ENCODE results near the gene PKIB.

Gene PKIB

DNA sequence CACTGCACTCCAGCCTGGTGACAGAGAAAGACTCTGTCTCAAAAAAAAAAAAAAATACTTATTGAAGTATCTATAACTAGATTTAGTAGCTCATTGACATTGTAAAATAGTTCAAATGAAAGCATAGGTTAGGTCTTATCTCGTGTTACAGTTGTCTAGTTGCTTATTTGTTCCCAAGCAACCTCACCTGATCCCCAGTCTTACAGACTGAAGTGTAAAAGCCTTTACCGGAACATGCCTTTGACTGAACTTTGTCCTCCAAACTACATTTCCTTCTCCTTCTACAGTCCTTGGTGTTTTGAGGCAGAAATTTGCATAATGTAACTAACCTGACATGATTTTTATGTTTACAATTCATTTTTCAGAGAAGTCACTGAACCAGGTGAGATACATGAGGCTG, 61.0 kb downstream of the PKIB start:
- DNase-seq = no peak

DNA sequence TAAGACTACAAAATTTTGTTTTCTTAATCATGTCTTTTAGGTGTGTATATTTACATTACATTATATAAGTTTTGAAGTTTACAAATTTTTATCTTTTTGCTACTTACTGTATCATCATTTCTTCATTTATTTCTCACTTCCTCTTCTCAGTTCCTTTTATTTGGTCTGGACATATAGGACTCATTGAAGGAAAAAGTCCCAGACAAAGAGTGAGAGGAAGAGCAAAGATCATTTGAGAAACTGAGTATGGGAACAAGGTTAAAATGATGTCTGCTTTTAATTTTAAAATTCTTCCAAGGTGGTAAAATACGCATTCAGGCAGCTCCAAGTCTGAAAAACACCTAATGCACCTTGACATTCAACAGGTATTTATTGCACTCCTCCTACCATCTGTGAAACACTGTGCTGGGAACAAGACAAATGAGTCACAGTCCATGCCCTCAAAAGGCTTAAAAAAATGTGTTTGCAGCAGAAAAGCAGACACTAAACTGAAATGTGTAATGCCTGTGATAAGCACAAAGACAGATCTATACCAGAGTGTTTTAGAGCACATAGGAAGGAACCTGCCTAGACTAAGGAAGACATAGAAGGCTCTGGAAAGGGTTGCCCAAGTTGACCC, 63.2 kb downstream of the PKIB start:
- DNase-seq = no peak

DNA sequence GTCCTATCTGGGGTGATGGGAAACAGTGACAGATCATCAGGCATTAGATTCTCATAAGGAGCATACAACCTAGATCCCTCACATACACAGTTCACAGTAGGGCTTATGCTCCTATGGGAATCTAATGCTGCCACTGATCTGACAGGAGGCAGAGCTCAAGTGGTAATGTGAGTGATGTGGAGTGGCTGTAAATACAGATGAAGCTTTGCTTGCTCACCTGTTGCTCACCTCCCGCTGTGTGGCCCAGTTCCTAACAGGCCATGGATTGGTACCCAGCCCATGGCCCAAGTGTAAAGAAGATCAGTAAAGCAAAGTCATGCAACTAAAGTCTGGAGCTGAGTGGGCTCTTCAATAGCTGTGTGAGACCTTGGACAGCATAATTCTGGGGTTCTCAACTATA, 65.9 kb downstream of the PKIB start:
- no peak for DNase-seq

DNA sequence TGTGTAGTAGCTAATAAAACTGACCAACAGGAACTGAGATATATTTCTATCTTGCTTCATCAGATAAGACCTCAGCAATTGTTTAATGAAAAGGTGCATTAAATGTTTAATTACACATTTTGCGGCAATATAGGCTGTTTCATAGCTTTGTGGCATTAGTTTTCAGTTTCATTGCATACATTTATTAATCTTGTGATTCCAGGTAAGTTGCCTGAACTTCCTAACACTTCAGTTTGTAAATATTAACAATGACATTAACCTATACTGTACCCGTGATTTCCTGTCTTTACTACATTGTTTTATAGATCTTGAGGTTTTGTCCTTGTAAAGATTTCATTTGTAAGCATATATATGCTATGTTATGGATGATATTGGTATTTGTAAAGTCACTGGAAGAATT, 66.5 kb downstream of the PKIB start:
- no peak for DNase-seq

GRCh38 chr6:122677406-122677805, 67.2 kb downstream of the PKIB start:
- no peak for DNase-seq

- no peak for DNase-seq
These were observed 68.6 kb downstream of the PKIB start for GRCh38 chr6:122678841-122679240.

- no peak for DNase-seq
These were observed 71.5 kb downstream of the PKIB start for GRCh38 chr6:122681705-122682104.

DNA sequence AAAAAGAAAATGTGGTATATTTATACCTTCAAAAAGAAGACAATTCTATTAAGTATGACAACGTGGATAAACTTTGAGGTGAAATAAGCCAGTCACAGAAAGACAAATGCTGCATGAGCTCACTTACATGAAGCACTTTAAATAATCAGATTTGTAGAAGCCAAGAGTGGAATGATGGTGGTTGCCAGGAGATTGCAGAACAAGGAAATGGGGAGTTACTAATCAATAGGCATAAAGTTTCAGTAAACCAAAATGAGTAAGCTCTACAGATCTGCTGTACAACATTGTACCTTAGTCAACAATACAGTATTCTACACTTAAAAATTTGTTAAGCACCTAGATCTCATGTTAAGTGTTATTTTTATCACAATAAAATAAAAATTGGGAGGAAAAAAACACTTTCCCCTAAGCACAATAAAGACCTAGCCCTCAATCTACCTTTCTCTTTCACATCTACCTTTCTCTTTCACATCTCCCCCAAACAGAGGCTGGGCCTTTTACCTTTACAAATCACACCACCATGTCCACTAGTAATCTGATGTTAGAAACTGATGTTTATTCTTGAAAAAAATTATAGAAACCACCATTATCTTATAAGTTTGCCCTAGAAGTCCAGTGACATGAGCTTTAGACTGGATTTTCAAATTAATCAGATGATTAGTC, 73.9 kb downstream of the PKIB start:
- DNase-seq = no peak

DNA sequence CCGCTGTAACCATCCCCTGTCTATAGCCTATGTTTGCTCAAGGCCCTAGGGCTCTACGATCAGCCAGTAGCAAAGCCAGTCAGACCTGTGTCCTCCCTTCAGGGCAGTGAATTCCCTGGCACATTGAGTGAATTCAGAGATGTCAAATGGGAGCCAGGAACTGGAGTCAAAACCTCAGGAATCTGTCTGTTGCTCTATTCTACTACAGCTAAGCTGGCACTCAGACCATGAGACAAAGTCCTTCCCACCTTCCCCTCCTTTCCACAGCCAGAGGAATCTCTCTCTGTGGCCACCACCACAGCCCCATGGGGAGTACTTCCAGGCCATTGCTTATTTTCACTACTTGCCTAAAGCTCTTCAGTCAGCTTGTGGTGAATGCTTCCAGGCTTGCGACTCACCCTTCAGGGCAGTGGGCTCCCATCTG, 82.0 kb downstream of the PKIB start:
- DNase-seq = no peak

- DNase-seq = no peak
These were observed 82.8 kb downstream of the PKIB start for GRCh38 chr6:122692807-122693580.

DNA sequence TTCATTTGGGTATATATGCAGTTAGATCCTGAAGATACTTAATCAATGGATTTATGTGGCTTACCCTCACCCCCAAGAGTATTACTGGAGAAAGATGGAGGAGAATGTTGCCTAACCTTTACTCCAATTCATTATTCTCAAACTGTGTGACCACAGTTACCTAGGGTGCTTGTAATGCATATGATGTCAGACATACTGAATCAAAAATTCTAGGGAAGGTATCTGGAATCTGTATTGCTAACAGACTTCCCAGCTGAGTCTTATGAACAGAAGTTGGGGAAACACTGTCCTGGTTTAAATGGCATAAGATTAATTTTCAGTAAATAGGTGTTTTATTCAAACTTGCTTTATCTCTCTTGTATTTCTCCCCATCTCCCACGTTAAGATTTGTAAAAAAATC, 83.9 kb downstream of the PKIB start:
- no peak for DNase-seq

DNA sequence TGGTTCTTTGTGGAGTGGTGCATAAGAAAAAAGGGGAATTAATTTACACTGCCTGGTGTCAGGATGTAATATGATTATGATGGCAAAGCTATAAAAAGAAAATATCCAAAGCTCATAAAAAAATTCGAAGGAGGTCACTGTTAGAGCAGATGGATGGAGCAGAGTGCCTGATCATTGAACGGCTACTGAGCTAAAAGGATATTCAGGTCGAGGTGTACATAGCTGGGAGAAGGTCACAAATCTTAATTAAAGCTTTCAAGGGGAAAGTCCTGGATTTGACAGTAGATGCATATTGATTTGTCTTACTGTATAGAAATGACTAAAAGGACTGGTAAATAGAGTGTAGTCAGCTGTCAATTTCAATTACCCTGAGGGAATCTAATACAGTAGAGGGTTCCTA, 84.4 kb downstream of the PKIB start:
- no peak for DNase-seq

GRCh38 chr6:122695188-122695587, 85.0 kb downstream of the PKIB start:
- no peak for DNase-seq

DNA sequence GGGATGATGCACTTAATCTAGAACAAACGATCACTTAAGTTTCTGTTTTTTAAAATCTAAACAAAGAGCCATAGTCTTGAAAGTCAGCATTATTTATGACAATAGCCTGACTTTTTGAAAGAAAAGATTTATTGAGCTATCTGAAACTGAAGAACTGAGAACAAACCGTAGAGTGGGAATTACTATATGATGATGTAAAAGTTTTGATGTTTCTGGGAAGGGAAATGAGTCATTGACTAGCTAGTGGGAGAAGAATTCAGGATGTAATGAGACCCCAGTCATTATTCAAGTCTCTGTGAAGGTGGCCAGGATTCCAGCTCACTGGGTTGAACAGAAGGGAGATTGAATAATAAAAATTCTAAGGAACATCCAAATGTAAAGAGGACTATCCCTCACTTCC, 85.9 kb downstream of the PKIB start:
- DNase-seq = no peak

DNA sequence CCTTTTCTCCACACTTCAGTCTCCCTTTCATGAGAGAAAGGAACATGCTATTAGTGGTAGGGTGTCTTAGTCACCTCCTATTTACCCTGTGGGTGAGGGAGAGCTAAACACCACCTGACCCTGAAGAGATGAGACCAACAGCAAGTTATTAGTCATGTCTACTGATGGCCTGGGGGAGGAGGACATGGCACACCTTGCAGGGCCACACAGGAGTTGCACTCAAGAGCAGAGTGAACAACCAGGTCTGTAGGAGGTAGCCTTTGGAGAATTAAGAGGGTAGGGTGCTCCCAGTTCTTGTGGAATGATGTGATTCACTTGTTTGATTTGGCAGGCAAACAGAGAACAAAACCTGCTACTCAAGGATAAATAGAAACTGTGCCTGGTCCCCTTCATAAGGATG, 86.6 kb downstream of the PKIB start:
- no peak for DNase-seq

GRCh38 chr6:122697458-122697857, 87.3 kb downstream of the PKIB start:
- no peak for DNase-seq

GRCh38 chr6:122701666-122702065, 91.5 kb downstream of the PKIB start:
- no peak for DNase-seq

DNA sequence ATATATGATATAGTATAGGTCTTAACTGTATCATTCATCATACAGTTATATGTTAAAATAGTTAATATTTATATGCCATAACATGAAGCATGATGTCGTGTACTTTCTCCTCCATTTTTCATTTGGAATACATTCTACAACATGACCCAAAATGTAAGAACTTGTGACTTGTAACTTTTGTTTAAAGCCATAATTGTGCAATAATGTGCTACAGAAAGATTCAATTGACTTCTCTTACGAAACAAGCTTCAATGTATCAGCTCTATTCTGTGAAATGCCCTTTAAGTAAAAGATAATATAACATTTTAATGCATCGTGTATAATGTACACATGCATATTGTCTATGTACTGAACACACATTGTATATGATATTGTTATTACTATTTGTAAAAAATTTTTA, 92.6 kb downstream of the PKIB start:
- DNase-seq = peak; percentile 9

GRCh38 chr6:122704066-122704465, 93.9 kb downstream of the PKIB start:
- DNase-seq = peak; percentile 5

- DNase-seq = peak; percentile 80
These were observed 99.8 kb downstream of the PKIB start for GRCh38 chr6:122709922-122710512.

DNA sequence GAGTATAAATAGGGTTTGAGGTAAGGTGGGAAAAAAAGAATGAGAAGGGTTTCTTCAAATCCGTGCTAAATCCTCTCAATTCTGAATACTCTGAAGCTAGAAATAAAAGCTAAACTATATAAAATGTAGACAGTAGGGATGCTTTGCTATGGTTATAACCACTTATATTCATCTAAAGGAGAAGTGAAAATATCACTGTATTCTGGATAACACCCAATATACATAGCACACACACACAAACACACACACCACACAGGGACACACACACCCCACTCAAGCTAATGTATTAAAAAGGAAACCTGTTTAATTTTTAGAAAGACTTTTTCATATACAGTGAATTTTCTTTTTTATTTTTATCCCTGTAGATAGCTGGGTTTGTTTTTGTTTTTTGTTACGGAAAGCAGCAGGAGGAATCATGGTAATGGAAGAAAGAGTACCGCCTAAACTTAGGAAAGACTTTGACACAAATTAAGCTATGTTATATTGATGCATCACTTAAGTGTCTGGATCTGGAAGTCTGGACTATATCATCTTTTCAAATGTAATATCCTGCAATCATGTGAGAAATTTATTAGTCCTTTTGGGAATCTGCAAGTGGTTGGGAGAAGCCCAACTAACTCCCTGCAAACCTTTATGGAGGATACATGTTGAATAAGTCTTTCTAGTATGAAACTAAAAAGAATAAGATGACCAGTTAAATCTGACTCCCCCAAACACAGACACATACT, 100.9 kb downstream of the PKIB start:
- DNase-seq = no peak

DNA sequence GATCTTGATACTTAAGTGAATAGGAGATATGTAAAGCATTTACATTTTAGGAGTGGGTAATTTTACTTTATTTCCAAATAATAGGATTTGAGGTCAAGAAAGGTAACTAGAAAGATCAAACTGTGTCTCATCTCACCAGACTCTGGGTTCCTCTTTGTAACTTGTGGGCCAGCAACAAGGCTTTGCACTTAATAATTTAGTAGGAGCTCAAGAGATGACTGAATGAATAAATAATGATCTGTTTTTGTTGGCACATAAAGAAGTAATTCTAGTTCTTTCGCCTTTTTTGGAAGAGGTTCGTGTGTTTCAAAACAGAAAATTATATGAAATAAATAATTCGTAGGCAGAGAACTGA, 101.9 kb downstream of the PKIB start:
- DNase-seq = no peak

DNA sequence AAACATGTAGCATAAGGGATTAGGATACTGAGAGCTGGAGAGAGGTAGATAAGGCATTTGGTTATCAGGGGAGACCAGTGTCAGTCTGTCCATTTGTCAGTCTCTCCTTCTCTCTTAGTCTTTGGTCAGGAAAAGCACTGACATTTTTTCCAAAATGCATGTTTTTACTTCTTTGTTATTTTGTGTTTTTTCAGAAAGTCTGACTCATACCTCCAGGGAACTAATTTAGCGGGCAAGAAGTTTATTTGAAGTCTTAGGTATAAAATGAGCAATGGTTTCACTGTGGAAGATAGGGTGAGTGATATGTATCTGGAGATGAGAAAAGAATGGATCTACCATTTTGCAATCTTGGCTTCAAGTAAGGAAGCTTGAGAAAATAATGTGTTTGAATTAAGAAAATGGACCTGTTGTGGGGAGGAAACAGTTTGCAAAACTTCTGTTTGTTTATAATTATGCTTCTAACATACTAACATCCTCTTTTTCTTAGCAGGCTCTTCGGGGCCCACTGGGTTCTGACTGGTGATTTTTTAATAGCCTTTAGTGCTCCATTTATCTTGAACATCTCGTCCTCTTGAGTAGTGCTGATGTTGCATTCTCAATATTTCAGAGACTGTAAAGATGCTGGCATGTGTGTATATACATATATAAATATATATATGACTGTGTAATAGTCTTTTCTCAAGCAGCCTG, 102.4 kb downstream of the PKIB start:
- DNase-seq = peak; percentile 62

Measured in hematopoietic multipotent progenitor cell treated with erythropoietin and hydrocortisone succinate and interleukin-3 and kit ligand, for 6 days (in vitro differentiated cells).